HEK293 (cell line): ENCODE measurements around the gene TPI1.

Experiments used
- GLI2 ChIP-seq: fragments of 450-650 bp; formaldehyde crosslinking; IDR thresholded peaks from 2 replicates; pipeline ENCODE4; 2017; ENCODE audit warnings: missing biosample characterization, missing genetic modification characterization, low read depth, borderline replicate concordance
- HOXC10 ChIP-seq: sonication (generic); formaldehyde crosslinking; IDR thresholded peaks from 2 replicates; pipeline ENCODE4 v1.8.1; 2023; ENCODE audit warnings: mild to moderate bottlenecking, missing genetic modification reagents
- KLF8 ChIP-seq: fragments of 450-650 bp; formaldehyde crosslinking; IDR thresholded peaks from 2 replicates; pipeline ENCODE4 v1.5.1; 2016; ENCODE audit warnings: missing biosample characterization, missing genetic modification characterization
- SALL2 ChIP-seq: fragments of 450-650 bp; formaldehyde crosslinking; IDR thresholded peaks from 2 replicates; pipeline ENCODE4 v1.5.0; 2017; ENCODE audit warnings: missing biosample characterization, mild to moderate bottlenecking, missing genetic modification characterization, borderline replicate concordance
- SP3 ChIP-seq: fragments of 450-650 bp; formaldehyde crosslinking; IDR thresholded peaks from 2 replicates; pipeline ENCODE4 v1.5.1; 2016; ENCODE audit warnings: missing biosample characterization, missing genetic modification characterization
- ZBTB20 ChIP-seq: fragments of 450-650 bp; formaldehyde crosslinking; IDR thresholded peaks from 2 replicates; pipeline ENCODE4 v1.5.1; 2016; ENCODE audit warnings: missing biosample characterization, missing genetic modification characterization
- ZBTB48 ChIP-seq: fragments of 450-650 bp; formaldehyde crosslinking; IDR thresholded peaks from 2 replicates; pipeline ENCODE4 v1.5.1; 2016; ENCODE audit warnings: missing biosample characterization, missing genetic modification characterization
- ZEB2 ChIP-seq: fragments of 450-650 bp; formaldehyde crosslinking; IDR thresholded peaks from 2 replicates; pipeline ENCODE4 v1.5.1; 2016; ENCODE audit warnings: missing biosample characterization, missing genetic modification characterization
- ZNF223 ChIP-seq: fragments of 450-650 bp; formaldehyde crosslinking; IDR thresholded peaks from 2 replicates; pipeline ENCODE4 v1.5.1; 2016; ENCODE audit warnings: missing biosample characterization, missing genetic modification characterization
- ZNF23 ChIP-seq: fragments of 450-650 bp; formaldehyde crosslinking; IDR thresholded peaks from 2 replicates; pipeline ENCODE4 v1.5.1; 2016; ENCODE audit warnings: missing biosample characterization, missing genetic modification characterization, borderline replicate concordance
- ZNF24 ChIP-seq: fragments of 450-650 bp; formaldehyde crosslinking; IDR thresholded peaks from 2 replicates; pipeline ENCODE4 v1.5.1; 2016; ENCODE audit warnings: missing biosample characterization, missing genetic modification characterization
- ZNF366 ChIP-seq: fragments of 450-650 bp; formaldehyde crosslinking; conservative IDR thresholded peaks from 2 replicates; pipeline ENCODE4 v1.5.1; 2016; ENCODE audit warnings: missing biosample characterization, missing genetic modification characterization
- ZNF510 ChIP-seq: fragments of 450-650 bp; formaldehyde crosslinking; IDR thresholded peaks from 2 replicates; pipeline ENCODE4 v1.5.1; 2018; ENCODE audit warnings: mild to moderate bottlenecking, missing genetic modification characterization, missing biosample characterization; ENCODE audit not compliant: insufficient replicate concordance
- ZNF558 ChIP-seq: fragments of 450-650 bp; formaldehyde crosslinking; IDR thresholded peaks from 2 replicates; pipeline ENCODE4 v1.5.1; 2016; ENCODE audit warnings: missing biosample characterization, missing genetic modification characterization
- ZNF623 ChIP-seq: fragments of 450-650 bp; formaldehyde crosslinking; IDR thresholded peaks from 2 replicates; pipeline ENCODE4 v1.5.1; 2016; ENCODE audit warnings: missing biosample characterization, missing genetic modification characterization
- ZNF785 ChIP-seq: fragments of 450-650 bp; formaldehyde crosslinking; IDR thresholded peaks from 2 replicates; pipeline ENCODE4 v1.5.1; 2016; ENCODE audit warnings: missing biosample characterization, missing genetic modification characterization
- TF ChIP-seq, protein P1 (sequence below): fragments of 450-650 bp; formaldehyde crosslinking; IDR thresholded peaks from 2 replicates; pipeline ENCODE4 v1.5.1; 2016; ENCODE audit warnings: missing biosample characterization, missing genetic modification characterization
- TF ChIP-seq, protein P2 (sequence below): fragments of 450-650 bp; formaldehyde crosslinking; IDR thresholded peaks from 2 replicates; pipeline ENCODE4 v1.5.1; 2016; ENCODE audit warnings: missing biosample characterization, missing genetic modification characterization
- TF ChIP-seq, protein P3 (sequence below): fragments of 450-650 bp; formaldehyde crosslinking; IDR thresholded peaks from 2 replicates; pipeline ENCODE4 v1.5.1; 2017; ENCODE audit warnings: missing biosample characterization, missing genetic modification characterization
- TF ChIP-seq, protein P4 (sequence below): fragments of 450-650 bp; formaldehyde crosslinking; IDR thresholded peaks from 2 replicates; pipeline ENCODE4 v1.5.1; 2016; ENCODE audit warnings: missing biosample characterization, missing genetic modification characterization
- TF ChIP-seq, protein P5 (sequence below): fragments of 450-650 bp; formaldehyde crosslinking; IDR thresholded peaks from 2 replicates; pipeline ENCODE4 v1.5.1; 2016; ENCODE audit warnings: missing biosample characterization, missing genetic modification characterization
- TF ChIP-seq, protein P6 (sequence below): fragments of 450-650 bp; formaldehyde crosslinking; IDR thresholded peaks from 2 replicates; pipeline ENCODE4 v1.5.1; 2016; ENCODE audit warnings: missing biosample characterization, missing genetic modification characterization
- TF ChIP-seq, protein P7 (sequence below): fragments of 450-650 bp; formaldehyde crosslinking; IDR thresholded peaks from 2 replicates; pipeline ENCODE4 v1.5.1; 2016; ENCODE audit warnings: missing biosample characterization, missing genetic modification characterization

The TPI1 gene

DNA sequence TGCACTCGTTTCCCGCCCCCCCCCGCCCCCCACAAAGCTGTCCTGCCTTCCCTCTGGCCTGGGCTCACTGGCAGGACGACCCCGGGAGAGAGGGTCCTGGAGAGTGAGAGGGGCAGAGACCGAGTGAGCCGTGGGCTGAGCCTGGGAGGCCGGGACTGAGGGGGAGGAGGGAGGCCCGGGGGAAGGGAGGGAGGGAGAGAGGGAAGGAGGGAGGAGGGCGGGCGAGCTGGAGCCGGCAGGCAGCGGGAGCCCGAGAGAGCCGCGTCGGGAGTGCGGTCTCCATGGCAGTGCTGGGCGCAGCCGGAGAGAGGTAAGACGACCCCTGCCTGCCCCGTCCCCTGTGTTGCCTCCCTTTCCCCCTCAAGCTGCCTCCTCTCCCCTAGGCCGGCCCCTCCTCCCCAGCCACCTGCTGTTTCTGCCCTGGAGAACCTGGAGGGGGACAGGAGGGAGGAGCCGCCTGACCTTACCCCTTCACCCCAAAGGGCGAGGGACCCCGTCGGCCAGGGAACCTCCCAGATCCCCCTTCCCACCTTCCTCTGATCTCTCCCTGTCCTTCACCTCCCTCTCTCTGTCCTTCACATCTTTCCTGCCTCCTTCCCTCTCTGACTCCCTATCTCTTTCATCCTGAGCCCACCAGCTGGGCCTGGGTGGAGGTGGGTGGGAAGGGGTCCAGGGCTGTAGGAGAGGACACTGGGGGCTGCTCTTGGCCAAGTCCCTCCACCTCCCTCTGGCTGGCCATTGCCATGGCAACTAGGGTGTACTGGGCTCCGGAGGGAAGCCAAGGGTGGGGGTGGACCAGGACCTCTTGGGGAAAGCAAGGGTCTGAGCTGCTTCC, 45.5 kb upstream of the TPI1 start, which contains the start of gene GPR162 (continued):
- TF ChIP-seq ZNF366 (tag by site-specific recombination) (peak; percentile 90), ZNF623 (tag by site-specific recombination) (no peak), GLI2 (tag by site-specific recombination) (no peak), SP3 (tag by site-specific recombination) (no peak), ZNF558 (tag by site-specific recombination) (no peak), ZNF223 (tag by site-specific recombination) (no peak), ZEB2 (tag by site-specific recombination) (peak; percentile 21; the same call in 1 of the 2 replicates), ZBTB48 (tag by site-specific recombination) (peak; percentile 94), KLF8 (peak; percentile 16; the same call in 1 of the 2 replicates), ZNF23 (tag by site-specific recombination) (no peak), ZNF24 (tag by site-specific recombination) (0 out of 2 replicates have a peak, but pooled peaks have one; percentile 32), ZBTB20 (peak; percentile 44; the same call in 1 of the 2 replicates), HOXC10 (CRISPR knock-in tag) (no peak), ZNF785 (tag by site-specific recombination) (no peak), ZNF510 (tag by site-specific recombination) (no peak), SALL2 (tag by site-specific recombination) (no peak)
- TF ChIP-seq, protein P1, sequence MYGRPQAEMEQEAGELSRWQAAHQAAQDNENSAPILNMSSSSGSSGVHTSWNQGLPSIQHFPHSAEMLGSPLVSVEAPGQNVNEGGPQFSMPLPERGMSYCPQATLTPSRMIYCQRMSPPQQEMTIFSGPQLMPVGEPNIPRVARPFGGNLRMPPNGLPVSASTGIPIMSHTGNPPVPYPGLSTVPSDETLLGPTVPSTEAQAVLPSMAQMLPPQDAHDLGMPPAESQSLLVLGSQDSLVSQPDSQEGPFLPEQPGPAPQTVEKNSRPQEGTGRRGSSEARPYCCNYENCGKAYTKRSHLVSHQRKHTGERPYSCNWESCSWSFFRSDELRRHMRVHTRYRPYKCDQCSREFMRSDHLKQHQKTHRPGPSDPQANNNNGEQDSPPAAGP (tag by site-specific recombination), result peak; percentile 68
- TF ChIP-seq, protein P2, sequence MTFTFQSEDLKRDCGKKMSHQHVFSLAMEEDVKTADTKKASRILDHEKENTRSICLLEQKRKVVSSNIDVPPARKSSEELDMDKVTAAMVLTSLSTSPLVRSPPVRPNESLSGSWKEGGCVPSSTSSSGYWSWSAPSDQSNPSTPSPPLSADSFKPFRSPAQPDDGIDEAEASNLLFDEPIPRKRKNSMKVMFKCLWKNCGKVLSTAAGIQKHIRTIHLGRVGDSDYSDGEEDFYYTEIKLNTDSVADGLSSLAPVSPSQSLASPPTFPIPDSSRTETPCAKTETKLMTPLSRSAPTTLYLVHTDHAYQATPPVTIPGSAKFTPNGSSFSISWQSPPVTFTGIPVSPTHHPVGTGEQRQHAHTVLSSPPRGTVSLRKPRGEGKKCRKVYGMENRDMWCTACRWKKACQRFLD, result no peak
- TF ChIP-seq, protein P3, sequence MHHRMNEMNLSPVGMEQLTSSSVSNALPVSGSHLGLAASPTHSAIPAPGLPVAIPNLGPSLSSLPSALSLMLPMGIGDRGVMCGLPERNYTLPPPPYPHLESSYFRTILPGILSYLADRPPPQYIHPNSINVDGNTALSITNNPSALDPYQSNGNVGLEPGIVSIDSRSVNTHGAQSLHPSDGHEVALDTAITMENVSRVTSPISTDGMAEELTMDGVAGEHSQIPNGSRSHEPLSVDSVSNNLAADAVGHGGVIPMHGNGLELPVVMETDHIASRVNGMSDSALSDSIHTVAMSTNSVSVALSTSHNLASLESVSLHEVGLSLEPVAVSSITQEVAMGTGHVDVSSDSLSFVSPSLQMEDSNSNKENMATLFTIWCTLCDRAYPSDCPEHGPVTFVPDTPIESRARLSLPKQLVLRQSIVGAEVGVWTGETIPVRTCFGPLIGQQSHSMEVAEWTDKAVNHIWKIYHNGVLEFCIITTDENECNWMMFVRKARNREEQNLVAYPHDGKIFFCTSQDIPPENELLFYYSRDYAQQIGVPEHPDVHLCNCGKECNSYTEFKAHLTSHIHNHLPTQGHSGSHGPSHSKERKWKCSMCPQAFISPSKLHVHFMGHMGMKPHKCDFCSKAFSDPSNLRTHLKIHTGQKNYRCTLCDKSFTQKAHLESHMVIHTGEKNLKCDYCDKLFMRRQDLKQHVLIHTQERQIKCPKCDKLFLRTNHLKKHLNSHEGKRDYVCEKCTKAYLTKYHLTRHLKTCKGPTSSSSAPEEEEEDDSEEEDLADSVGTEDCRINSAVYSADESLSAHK, result no peak
- TF ChIP-seq, protein P4, sequence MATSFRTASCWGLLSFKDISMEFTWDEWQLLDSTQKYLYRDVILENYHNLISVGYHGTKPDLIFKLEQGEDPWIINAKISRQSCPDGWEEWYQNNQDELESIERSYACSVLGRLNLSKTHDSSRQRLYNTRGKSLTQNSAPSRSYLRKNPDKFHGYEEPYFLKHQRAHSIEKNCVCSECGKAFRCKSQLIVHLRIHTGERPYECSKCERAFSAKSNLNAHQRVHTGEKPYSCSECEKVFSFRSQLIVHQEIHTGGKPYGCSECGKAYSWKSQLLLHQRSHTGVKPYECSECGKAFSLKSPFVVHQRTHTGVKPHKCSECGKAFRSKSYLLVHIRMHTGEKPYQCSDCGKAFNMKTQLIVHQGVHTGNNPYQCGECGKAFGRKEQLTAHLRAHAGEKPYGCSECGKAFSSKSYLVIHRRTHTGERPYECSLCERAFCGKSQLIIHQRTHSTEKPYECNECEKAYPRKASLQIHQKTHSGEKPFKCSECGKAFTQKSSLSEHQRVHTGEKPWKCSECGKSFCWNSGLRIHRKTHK (tag by site-specific recombination), result no peak
- TF ChIP-seq, protein P5, sequence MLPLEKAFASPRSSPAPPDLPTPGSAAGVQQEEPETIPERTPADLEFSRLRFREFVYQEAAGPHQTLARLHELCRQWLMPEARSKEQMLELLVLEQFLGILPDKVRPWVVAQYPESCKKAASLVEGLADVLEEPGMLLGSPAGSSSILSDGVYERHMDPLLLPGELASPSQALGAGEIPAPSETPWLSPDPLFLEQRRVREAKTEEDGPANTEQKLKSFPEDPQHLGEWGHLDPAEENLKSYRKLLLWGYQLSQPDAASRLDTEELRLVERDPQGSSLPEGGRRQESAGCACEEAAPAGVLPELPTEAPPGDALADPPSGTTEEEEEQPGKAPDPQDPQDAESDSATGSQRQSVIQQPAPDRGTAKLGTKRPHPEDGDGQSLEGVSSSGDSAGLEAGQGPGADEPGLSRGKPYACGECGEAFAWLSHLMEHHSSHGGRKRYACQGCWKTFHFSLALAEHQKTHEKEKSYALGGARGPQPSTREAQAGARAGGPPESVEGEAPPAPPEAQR (tag by site-specific recombination), result no peak
- TF ChIP-seq, protein P6, sequence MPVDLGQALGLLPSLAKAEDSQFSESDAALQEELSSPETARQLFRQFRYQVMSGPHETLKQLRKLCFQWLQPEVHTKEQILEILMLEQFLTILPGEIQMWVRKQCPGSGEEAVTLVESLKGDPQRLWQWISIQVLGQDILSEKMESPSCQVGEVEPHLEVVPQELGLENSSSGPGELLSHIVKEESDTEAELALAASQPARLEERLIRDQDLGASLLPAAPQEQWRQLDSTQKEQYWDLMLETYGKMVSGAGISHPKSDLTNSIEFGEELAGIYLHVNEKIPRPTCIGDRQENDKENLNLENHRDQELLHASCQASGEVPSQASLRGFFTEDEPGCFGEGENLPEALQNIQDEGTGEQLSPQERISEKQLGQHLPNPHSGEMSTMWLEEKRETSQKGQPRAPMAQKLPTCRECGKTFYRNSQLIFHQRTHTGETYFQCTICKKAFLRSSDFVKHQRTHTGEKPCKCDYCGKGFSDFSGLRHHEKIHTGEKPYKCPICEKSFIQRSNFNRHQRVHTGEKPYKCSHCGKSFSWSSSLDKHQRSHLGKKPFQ (tag by site-specific recombination), result no peak
- TF ChIP-seq, protein P7, sequence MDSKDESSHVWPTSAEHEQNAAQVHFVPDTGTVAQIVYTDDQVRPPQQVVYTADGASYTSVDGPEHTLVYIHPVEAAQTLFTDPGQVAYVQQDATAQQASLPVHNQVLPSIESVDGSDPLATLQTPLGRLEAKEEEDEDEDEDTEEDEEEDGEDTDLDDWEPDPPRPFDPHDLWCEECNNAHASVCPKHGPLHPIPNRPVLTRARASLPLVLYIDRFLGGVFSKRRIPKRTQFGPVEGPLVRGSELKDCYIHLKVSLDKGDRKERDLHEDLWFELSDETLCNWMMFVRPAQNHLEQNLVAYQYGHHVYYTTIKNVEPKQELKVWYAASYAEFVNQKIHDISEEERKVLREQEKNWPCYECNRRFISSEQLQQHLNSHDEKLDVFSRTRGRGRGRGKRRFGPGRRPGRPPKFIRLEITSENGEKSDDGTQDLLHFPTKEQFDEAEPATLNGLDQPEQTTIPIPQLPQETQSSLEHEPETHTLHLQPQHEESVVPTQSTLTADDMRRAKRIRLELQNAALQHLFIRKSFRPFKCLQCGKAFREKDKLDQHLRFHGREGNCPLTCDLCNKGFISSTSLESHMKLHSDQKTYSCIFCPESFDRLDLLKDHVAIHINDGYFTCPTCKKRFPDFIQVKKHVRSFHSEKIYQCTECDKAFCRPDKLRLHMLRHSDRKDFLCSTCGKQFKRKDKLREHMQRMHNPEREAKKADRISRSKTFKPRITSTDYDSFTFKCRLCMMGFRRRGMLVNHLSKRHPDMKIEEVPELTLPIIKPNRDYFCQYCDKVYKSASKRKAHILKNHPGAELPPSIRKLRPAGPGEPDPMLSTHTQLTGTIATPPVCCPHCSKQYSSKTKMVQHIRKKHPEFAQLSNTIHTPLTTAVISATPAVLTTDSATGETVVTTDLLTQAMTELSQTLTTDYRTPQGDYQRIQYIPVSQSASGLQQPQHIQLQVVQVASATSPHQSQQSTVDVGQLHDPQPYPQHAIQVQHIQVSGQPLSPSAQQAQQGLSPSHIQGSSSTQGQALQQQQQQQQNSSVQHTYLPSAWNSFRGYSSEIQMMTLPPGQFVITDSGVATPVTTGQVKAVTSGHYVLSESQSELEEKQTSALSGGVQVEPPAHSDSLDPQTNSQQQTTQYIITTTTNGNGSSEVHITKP, result no peak
